Sciatic nerve (tissue), 2 donors: Measurements from ENCODE around the gene UBN2. TPM values are rescaled to one million over a fixed set of nuclear protein-coding genes. Genes with fewer than 3 reads are reported as not detected.

Experiments
- ATAC-seq: fragments of 200-7000 bp; cut with Tn5 transposase; one replicate; pipeline ENCODE4 v1.9.1; 2020; ENCODE audit warnings: mild to moderate bottlenecking, moderate library complexity
- DNase-seq: peaks from one replicate; pipeline ENCODE4 v3.0.0-alpha.2; 2020; ENCODE audit warnings: low spot score
- intact Hi-C: fragments of 100-400 bp; cut with DNase I; formaldehyde crosslinking; loops from one replicate; pipeline ENCODE4 v1.14.2; 2022
- total RNA-seq: library from RNA; stranded (reverse); fragmentation: NEBNext Ultra II Directional; extraction: Animal tissue kit (Norgen Biotek cat#: 25700); gene quantifications from one replicate; pipeline ENCODE4 v1.2.1, GENCODE V29; 2021
- donor health status: DM: no; HTN: no; CAD: no.
- donor health status: DM: no; HTN: no; CAD: no.

The UBN2 gene
- total RNA-seq, 1 donor from 2014 or later = 36.5 TPM

- ATAC-seq (no peak), DNase-seq (no peak)
- intact Hi-C loops = no loop called here
Measured at GRCh38 chr7:139230484-139230773, 608 bp upstream of the UBN2 start.

- ATAC-seq = no peak
- peak; percentile 60 for DNase-seq
- intact Hi-C loops = no loop called here
Measured at GRCh38 chr7:139231513-139232376, 708 bp downstream of the UBN2 start.

GRCh38 chr7:139232377-139232717 lies 1.3 kb downstream of the UBN2 start:
- ATAC-seq (no peak), DNase-seq (no peak)
- intact Hi-C loops = no loop called here

GRCh38 chr7:139232904-139233303 lies 1.9 kb downstream of the UBN2 start:
- DNase-seq (no peak), ATAC-seq (no peak)
- intact Hi-C loops = no loop called here

GRCh38 chr7:139241258-139241657 lies 10.2 kb downstream of the UBN2 start:
- DNase-seq (no peak), ATAC-seq (no peak)
- intact Hi-C loops = no loop called here

- ATAC-seq = no peak
- no peak for DNase-seq
- intact Hi-C loops = no loop called here
Measured at GRCh38 chr7:139242741-139243281, 11.8 kb downstream of the UBN2 start.

GRCh38 chr7:139245401-139245800 lies 14.4 kb downstream of the UBN2 start:
- ATAC-seq (no peak), DNase-seq (no peak)
- intact Hi-C loops = no loop called here

- ATAC-seq = no peak
- no peak for DNase-seq
- intact Hi-C loops = no loop called here
Measured at GRCh38 chr7:139246494-139246893, 15.5 kb downstream of the UBN2 start.

GRCh38 chr7:139246905-139247304 lies 15.9 kb downstream of the UBN2 start:
- no peak for DNase-seq
- ATAC-seq = no peak
- intact Hi-C loops = no loop called here

GRCh38 chr7:139249179-139249810 lies 18.3 kb downstream of the UBN2 start:
- intact Hi-C loops = no loop called here
- DNase-seq (no peak), ATAC-seq (no peak)

GRCh38 chr7:139252451-139252850 lies 21.4 kb downstream of the UBN2 start:
- intact Hi-C loops = loop anchor here (10.0 kb wide), 1 partner anchor 512 kb away; no protein-coding TSS in a partner anchor
- ATAC-seq = peak; percentile 82
- DNase-seq = no peak

- intact Hi-C loops = loop anchor here (10.0 kb wide), 1 partner anchor 511 kb away; no protein-coding TSS in a partner anchor
- DNase-seq (no peak), ATAC-seq (no peak)
Measured at GRCh38 chr7:139254281-139254680, 23.2 kb downstream of the UBN2 start.

- ATAC-seq = no peak
- intact Hi-C loops = loop anchor here (10.0 kb wide), 1 partner anchor 510 kb away; no protein-coding TSS in a partner anchor
- DNase-seq = no peak
Measured at GRCh38 chr7:139254728-139255127, 23.7 kb downstream of the UBN2 start.

GRCh38 chr7:139255290-139255689 lies 24.3 kb downstream of the UBN2 start:
- intact Hi-C loops = loop anchor here (10.0 kb wide), 1 partner anchor 510 kb away; no protein-coding TSS in a partner anchor
- ATAC-seq (no peak), DNase-seq (no peak)

GRCh38 chr7:139259142-139259541 lies 28.1 kb downstream of the UBN2 start:
- ATAC-seq (no peak), DNase-seq (no peak)
- intact Hi-C loops = loop anchor here (10.0 kb wide), 1 partner anchor 506 kb away; no protein-coding TSS in a partner anchor

- DNase-seq (no peak), ATAC-seq (no peak)
- intact Hi-C loops = no loop called here
Measured at GRCh38 chr7:139264220-139264619, 33.2 kb downstream of the UBN2 start.

- ATAC-seq = peak; percentile 89
- intact Hi-C loops = no loop called here
- no peak for DNase-seq
Measured at GRCh38 chr7:139265673-139266072, 34.6 kb downstream of the UBN2 start.

GRCh38 chr7:139271718-139272628 lies 40.9 kb downstream of the UBN2 start:
- DNase-seq = no peak
- intact Hi-C loops = no loop called here
- ATAC-seq = no peak

- ATAC-seq = no peak
- intact Hi-C loops = no loop called here
- no peak for DNase-seq
Measured at GRCh38 chr7:139284252-139284896, 53.3 kb downstream of the UBN2 start.
